ENCODE results near the gene TRIM38.
"Not testable (repeated sequence)": the region's sequence is repeated elsewhere in the genome, so short reads cannot be mapped to it uniquely, and the experiment has no call there.

The TRIM38 gene

DNA sequence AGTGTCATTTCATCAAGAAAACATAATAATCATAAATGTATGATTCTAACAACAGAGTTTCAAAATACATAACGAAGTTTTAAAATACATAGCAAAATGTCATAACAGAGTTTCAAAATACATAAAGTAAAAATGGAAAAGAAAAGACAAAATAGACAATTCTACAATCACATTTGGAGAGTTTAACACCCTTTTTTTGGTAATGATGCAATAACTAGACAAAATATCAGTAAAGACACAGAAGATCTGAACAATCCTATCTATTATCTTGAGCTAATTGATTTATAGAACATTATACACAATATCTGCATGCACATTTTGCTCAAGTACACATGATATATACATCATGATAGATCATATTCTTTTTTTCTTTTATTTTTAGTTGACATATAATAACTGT lies 18.7 kb upstream of the TRIM38 start:
- DNase-seq: no peak

DNA sequence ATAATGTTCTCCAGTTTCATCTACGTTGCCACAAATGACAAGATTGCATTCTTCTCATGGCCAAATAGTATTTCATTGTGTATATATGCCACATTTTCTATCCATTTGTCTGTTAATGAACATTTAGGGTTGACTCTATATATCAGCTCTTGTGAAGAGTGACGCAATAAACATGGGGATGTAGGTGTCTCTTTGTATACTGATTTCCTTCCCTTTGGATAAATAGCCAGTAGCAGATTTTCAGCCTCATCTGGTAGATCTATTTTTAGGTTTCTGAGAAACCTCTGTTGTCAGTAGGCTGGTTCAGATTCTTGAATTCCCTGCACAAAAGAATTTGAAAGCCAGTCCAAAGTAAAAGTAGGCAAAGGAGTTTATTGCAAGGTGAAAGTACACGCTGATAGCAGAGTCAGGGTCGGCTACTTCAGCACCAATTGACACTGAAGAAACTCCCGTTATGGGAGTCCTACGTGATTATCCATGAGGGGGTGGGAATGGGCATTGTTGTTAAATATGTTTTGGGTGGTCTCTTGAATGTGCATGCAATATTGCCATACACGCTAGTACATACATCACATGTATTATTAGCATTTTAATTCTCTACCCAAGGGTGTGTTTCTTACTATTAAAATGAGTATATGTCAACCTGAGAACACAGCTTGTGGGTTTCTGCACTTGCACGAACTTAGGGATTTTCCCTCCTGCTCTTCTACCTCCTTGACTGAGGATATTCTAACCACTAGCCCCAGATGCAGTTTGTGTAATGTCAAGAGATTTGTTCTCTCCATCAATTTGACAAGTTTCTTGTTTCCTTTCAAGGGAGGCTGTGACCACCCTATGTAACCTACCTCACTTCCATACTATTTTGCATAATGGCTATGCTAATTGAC lies 17.7 kb upstream of the TRIM38 start:
- no peak for DNase-seq

DNA sequence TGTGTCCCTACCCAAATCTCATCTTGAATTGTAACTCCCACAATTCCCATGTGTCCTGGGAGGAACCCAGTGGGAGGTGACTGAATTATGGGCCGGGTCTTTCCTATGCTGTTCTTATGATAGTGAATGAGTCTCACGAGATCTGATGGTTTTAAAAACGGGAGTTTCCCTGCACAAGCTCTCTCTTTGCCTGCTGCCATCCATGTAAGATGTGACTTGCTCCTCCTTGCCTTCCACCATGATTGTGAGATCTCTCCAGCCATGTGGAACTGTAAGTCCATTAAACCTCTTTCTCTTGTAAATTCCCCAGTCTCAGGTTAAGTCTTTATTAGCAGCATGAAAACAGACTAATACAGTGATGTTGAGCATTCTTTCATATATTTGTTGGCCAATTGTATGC lies 16.9 kb upstream of the TRIM38 start:
- DNase-seq: not testable (repeated sequence)

DNA sequence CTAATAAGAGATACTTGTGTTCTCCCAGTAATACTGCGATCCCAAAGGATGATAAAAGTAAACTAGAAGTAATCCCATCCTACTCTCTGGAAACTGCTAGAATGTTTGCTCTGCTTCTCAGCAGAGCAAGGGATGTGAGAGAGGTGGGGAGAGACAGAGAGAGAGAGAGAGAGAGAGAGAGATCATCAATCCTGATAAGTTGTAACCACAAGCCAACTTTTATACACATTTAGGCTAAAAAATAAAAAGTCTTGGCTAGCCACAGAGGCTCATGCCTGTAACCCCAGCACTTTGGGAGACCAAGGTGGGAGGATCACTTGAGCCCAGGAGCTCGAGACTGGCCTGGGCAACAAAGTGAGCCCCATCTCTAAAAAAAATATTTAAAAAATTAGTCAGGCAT lies 16.0 kb upstream of the TRIM38 start:
- DNase-seq: no peak

DNA sequence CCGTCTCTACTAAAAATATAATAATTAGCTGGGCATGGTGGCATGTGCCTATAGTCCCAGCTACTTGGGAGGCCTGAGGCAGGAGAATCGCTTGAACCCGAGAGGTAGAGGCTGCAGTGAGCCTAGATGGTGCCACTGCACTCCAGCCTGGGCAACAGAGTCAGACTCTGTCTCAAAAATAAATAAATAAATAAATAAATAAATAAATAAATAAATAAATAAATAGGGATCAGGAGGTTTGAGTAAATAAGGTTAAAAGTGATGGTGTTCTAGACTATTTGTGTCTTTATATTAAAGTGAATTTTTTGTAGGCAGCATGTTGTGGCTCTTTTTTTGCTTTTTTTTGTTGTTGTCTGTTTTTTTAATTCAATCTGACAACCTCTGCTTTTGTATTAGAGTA lies 15.1 kb upstream of the TRIM38 start:
- not testable (repeated sequence) for DNase-seq

DNA sequence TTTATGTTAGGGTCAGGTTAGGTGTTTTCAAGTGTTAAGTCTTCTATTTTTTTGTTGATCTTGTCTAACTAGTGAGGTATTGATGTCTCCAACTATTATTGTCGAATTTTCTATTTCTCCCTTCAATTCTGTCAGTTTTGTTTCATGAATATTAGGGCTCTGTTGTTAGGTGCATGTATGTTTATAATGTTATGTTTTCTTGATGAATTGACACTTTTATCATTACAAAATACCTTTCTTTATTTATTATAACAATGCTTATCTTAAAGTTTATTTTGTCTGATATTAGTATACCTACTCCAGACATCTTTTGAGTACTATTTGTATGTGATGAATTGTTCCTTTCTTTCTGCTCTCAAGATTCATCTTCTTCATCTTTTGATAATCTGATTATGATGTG lies 12.9 kb upstream of the TRIM38 start:
- DNase-seq: no peak

DNA sequence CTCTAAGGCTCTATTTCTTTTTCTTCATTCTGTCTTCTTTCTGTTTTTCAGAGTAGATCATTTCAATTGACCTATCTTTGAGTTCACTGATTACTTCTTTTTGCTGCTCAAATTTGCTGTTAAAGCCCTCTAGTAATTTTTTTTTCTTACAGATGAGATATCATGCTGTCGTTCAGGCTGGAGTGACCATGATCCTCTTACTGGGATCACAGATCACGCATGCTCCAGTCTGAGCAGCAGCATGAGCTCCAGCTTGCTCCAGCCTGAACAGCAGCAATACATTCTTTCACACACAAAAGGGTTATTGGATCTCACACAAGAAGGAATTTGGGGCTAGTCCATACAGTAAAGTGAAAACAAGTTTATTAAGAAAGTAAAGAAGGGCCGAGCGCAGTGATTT lies 12.3 kb upstream of the TRIM38 start:
- no peak for DNase-seq

DNA sequence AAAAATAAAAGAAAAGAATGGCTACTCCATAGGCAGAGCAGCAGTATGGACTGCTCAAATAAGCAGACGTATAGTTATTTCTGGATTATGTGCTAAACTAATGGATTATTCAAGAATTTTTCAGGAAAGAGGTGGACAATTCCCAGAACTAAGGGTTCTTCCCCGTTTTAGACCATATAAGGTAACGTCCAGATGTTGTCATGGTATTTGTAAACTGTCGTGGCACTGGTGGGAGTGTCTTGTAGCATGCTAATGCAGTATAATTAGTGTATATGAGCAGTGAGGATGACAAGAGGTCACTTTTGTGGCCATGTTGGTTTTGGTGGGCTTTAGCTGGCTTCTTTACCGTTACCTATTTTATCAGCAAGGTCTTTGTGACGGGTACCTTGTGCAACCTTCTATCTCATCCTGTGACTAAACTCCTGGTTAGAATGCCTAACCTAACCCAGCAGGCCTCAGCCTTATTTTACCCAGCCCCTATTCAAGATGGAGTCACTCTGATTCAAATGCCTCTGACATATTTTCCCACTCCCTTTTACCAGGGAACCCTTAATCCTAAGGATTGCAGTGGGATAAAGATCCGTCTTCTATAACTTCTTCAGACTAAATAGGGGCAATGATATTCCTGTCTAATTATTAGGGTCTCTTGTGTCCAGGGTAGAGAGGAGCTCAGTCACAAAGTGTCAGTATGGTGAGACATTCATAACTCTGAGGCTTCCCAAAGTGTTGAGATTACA lies 11.1 kb upstream of the TRIM38 start:
- DNase-seq: no peak

DNA sequence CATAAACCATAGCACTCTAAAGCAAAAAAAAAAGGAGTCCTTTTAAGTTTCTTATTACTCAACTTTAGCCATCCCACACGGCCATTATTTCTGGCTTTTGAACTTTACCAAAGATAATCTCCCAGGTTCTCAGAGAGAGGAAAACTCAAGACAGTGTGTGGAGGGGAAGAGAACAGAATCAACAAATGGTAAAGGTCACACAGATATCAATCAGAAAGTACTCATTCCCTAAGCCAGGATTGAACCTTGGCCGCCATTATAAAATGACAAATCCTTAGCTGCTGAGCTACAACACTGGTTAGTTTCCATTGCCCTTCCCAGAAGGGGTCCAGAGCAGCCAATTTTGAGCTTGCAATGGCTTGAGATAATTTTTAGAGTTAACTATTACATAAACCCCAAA lies 10.1 kb upstream of the TRIM38 start:
- no peak for DNase-seq

DNA sequence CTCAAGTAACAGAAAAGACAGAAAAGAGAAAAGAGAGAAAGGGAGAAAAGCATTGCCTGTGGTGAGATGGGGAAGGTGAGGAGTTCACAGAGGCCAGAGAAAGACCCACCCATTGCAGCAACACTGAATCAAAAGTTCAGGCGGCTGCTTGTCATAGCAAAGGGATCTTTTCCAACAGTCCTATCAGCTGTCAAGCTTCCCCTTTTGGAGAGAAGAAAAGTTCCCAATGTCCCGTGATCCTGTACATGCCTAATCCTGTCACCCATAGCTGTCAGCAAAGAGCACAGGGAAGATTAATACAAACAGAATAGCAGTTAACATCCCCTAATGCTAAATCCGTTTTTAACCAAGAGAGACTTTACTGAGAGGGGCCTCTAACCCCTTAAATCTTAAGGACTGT lies 8.9 kb upstream of the TRIM38 start:
- no peak for DNase-seq

DNA sequence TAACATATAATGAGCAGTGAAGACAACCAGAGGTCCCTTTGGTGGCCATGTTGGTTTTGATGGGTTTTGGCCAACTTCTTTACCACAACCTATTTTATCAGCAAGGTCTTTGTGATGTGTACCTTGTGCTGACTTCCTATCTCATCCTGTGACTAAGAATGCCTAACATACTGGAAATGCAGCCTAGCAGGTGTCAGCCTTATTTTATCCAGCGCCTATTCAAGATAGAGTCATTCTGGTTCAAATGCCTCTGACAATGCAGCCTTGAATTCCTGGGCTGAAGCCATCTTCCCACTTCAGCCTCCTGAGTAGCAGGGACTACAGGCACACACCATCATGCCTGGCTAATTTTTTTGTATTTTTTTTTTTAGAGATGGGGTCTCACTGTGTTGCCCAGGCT lies 7.8 kb upstream of the TRIM38 start:
- DNase-seq: no peak

DNA sequence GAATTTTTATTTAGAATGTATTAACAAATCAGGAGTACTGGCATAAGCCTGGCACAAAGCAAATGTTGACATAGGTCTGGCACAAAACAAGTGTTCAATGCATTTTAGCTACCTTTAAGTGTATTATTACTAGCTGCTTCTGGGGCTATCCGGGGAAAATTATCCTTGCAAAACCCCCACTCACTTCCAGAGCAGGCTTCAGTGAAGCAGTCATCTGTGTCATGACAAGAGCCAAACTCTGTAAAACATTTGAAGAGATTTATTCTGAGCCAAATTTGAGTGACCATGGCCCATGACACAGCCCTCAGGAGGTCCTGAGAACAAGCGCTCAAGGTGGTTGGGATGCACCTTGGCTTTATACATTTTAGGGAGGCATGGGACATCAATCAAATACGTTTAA lies 6.4 kb upstream of the TRIM38 start:
- DNase-seq: no peak

DNA sequence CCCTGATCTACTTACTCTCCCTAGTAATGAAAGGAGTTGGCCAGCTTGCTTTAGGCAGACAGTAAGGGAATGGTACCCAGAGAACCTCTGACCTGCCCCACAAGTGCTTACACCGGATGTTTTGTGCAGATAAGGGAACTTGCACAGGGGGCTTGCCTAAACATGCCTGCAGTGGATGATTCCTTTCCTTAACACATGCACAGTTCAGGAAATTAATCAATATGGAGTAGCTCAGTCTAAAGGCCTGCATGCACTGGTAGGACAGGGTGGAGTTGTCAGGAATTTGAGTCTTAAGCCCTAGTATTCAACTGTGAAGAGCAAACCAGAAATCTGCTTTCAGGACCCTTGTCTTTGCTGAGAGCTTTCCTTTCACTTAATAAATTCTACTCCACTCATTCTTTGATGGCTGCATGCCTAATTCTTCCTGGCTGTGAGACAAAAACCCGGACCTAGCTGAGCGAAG lies 3.9 kb upstream of the TRIM38 start:
- DNase-seq: no peak

DNA sequence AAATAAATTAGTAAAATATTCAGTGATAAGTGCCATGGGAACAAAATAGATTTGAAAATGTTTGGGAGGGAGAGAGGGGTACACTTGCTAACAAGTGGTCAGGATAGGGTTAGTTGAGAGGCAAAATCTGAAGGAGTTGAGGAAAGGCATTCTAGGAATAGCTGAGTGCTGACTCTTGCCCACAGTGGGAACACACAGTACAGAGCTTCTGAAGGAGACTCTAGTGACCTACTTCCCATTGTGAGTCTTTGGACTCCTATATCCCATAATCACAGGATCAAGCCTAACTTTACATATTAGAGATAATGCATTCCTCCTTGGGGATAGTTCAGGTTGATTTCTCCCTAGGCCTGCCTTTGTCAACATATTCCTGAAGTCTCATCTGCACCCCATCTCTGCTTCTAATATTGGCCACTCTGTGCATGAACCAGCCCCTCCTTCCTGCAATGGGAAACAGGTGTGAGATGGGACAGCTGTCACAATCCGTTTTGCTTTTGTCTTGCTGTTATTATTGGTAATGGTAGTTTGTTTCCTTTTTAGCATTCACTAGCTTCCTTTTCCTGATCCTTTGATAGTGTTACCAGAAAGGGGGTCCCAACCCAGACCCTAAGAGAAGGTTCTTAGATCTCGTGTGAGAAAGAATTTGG lies 2.6 kb upstream of the TRIM38 start:
- no peak for DNase-seq

DNA sequence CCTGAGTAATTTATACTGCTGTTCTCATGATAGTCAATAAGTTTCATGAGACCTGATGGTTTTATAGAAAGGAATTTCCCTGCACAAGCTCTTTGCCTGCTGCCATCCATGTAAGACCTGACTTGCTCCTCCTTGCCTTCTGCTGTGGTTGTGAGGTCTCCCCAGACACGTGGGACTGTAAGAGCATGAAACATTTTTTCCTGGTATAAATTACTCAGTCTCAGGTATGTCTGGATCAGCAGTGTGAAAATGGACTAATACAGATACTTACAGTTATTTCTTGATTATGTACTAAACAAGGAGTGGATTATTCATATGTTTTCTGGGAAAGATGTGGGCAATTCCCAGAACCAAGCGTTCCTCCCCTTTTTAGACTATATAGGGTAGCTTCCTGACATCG lies 1.9 kb upstream of the TRIM38 start:
- DNase-seq: no peak

DNA sequence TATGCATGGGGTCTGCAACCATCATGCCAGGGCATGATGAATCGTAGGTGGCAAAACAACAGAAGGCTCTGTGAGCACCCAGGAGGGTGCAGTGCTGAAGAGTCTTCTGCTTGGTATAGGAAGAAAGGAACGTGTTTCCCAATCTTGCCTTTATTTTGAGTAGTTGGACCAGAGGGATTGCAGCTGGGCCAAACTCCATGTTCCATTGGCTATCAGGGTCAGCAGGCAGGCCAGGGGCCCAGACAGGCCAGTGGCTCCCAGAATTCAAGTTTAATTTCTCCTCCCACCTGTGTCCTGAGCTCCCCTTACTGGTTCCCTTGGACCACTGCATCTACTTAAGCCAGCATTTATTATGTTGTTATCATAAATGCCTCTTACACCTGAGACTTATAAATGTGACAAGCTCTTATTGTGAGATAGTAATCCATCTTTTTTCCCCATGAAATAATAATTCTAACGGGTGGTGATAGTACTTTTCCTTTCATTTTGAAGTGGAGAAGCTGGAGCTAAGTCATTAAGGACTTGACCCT lies 918 bp upstream of the TRIM38 start:
- DNase-seq: no peak

DNA sequence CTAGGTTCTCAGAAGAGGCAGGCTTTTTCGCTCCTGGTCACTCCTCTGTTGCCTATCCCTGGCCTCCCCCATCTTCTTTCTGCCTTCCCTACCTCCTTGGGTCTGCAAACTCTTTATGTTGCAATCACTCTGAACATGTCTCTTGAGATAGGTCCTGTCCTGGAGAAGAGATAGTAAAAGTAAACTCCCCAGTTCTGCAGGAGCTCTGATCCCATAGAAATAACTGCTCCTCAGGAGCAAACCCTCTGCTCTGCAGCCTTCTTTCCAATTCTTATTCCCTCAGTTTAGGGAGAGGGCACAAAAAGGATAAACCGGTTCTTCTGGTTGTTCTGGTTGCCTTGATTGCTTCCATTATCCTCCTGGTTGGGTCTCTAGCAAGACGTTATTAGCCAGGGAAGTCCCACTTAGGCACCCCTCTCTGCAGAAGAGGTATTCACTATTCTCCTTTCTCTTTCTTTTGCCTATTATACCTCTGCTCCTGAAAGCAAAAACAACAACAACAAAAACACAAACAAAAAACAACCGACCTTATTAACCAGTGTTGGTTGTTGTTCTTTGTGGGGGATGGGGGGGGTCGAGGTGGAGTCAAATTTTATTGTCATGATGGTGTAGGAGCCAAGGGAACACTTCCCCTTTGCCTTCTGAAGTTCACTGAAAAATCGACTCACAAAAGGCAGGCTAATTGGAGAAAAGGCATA lies 973 bp downstream of the TRIM38 start:
- no peak for DNase-seq

DNA sequence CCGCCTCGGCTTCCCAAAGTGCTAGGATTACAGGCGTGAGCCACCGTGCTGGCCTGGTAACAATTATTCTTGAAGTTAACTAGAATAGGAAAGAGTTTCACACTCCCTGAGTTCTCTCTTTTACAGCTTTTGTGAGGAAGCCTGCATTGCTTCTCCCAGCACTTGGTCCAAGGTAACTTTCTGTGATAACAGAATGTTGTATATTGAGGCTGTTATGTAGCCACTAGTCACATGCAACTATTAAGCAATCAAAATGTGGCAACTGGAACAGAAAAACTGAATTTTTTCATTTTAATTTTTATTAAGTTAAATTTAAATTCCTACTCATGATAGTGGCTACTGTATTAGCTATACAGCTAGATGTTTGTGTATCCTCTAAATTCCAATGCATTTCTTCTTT lies 2.5 kb downstream of the TRIM38 start:
- DNase-seq: no peak

DNA sequence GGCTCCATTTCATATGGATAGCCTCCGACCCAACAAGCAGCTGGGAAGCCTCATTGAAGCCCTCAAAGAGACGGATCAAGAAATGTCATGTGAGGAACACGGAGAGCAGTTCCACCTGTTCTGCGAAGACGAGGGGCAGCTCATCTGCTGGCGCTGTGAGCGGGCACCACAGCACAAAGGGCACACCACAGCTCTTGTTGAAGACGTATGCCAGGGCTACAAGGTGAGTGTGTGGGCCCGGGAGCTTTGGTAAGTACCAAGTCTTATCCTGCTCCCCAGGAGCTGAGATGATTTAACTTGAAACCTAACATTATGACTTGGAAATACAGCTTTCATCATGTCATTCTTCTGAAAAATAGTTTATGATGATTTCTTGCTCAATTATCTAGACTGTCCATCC lies 4.1 kb downstream of the TRIM38 start:
- no peak for DNase-seq

DNA sequence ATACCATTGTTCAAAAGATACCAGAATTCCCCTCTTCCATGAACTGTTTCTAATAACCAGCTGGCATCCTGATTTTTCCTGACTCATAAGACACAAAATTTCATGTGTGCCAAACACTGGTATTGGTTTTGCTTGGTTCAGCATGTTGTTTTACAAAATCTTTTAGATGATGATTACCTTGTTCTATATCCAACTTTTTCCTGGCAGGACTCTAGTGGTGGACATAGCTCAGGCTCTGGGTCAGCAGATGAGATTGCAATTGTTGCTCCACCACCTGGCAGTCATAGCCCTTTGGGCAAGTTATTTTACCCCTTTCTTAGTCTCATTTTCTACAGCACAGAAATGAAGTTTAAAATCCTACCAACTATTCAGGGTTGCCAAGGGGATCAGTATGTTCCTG lies 6.2 kb downstream of the TRIM38 start:
- DNase-seq: no peak

DNA sequence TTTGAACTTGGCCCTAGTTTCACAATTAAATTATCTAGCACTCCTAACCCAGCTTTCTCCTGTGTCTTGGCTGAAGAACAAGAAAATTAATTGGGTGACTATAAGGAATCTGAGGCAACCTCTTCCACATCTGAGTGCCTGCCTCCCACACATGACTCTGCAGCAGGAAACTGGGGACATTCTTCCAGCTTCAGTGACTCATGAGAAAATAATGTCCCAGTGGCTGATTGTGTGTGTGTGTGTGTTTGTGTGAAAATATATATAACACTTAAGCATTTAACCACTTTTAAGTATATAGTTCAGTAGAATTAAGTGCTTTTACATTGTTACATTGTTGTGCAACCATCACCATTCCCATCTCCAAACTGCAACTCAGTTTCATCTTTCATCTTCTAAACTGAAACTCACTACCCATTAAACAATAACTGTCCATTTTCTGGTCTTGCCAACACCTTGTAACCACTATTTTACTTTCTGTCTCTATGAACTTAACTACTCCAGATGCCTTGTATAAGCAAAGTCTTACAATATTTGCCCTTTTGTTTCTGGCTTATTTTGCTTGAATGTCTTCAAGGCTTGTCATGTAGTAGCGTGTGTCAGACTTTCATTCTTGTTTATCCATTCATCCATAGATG lies 8.7 kb downstream of the TRIM38 start:
- DNase-seq: no peak

DNA sequence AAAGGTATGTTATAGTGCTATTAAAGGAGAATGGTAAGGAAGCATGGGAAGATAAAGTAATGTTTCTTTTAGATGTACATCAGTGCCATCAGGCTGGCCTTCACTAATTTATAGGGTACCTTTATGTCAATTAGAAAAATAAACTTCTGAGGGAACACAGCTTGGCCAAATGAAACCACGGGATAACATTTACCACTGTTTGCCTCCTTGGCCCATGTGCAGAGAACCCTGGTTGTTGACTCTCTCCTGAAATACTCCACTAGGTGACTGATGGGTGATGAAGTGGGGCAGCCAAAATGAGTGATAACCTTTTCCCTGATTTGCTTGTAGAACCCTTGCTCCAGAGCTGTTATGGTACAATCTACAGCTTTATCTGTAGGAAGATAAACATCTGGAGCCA lies 9.5 kb downstream of the TRIM38 start:
- no peak for DNase-seq

Measured in NCI-H524 (cell line).